Mucosa of stomach (tissue), 1 donor: ENCODE measurements around the gene MAST4.

ENCODE experiments used
- H3K27me3 ChIP-seq: one replicate; pipeline ENCODE4 v1.7.0; 2013; ENCODE audit warnings: mild to moderate bottlenecking, low read length; ENCODE audit not compliant: control insufficient read depth, insufficient read depth
- H3K36me3 ChIP-seq: one replicate; pipeline ENCODE4 v1.7.0; 2013; ENCODE audit warnings: low read length; ENCODE audit not compliant: control insufficient read depth, insufficient read depth
- H3K4me1 ChIP-seq: one replicate; pipeline ENCODE4 v1.7.0; 2013; ENCODE audit warnings: mild to moderate bottlenecking, low read length; ENCODE audit not compliant: control insufficient read depth, insufficient read depth
- H3K4me3 ChIP-seq: one replicate; pipeline ENCODE4 v1.7.0; 2013; ENCODE audit warnings: low read length
- H3K9ac ChIP-seq: one replicate; pipeline ENCODE4 v1.7.0; 2013; ENCODE audit warnings: mild to moderate bottlenecking, low read length, moderate library complexity
- H3K9me3 ChIP-seq: one replicate; pipeline ENCODE4 v1.7.0; 2013; ENCODE audit warnings: mild to moderate bottlenecking, low read length, moderate library complexity; ENCODE audit not compliant: control insufficient read depth
- donor health status: Pancreatic carcinoma.

MAST4 gene

GRCh38 chr5:67147760-67148159 lies 551.6 kb downstream of the MAST4 start:
- Histone ChIP-seq H3K36me3 (peaks cover 7% of the 10 kb centered on the region), H3K9ac (no peak overlapping the region), H3K27me3 (no peaks in the 10 kb centered on the region), H3K4me1 (no peaks in the 10 kb centered on the region), H3K9me3 (no peaks in the 10 kb centered on the region), H3K4me3 (no peak overlapping the region)

GRCh38 chr5:67149057-67149950 lies 553.1 kb downstream of the MAST4 start:
- Histone ChIP-seq H3K4me3 (no peak overlapping the region), H3K4me1 (no peaks in the 10 kb centered on the region), H3K9ac (no peak overlapping the region), H3K36me3 (peaks cover 7% of the 10 kb centered on the region), H3K27me3 (no peaks in the 10 kb centered on the region), H3K9me3 (no peaks in the 10 kb centered on the region)

- no peaks in the 10 kb centered on the region for H3K27me3 ChIP-seq
- peaks cover 7% of the 10 kb centered on the region for H3K36me3 ChIP-seq
- H3K9me3 ChIP-seq: no peaks in the 10 kb centered on the region
- no peaks in the 10 kb centered on the region for H3K4me1 ChIP-seq
- no peak overlapping the region for H3K4me3 ChIP-seq
- no peak overlapping the region for H3K9ac ChIP-seq
These were observed 553.8 kb downstream of the MAST4 start for GRCh38 chr5:67149951-67150523.

GRCh38 chr5:67152400-67152799 lies 556.2 kb downstream of the MAST4 start:
- H3K36me3 ChIP-seq: peaks cover 7% of the 10 kb centered on the region
- H3K4me3 ChIP-seq: no peak overlapping the region
- no peak overlapping the region for H3K9ac ChIP-seq

GRCh38 chr5:67153292-67153691 lies 557.1 kb downstream of the MAST4 start:
- Histone ChIP-seq H3K9me3 (no peaks in the 10 kb centered on the region), H3K27me3 (no peaks in the 10 kb centered on the region), H3K9ac (no peak overlapping the region), H3K4me3 (no peak overlapping the region), H3K36me3 (peaks cover 7% of the 10 kb centered on the region), H3K4me1 (no peaks in the 10 kb centered on the region)

More at GRCh38 chr5:67152400-67152799, 556.2 kb downstream of the MAST4 start:
- H3K4me1 ChIP-seq: no peaks in the 10 kb centered on the region
- H3K27me3 ChIP-seq: no peaks in the 10 kb centered on the region
- H3K9me3 ChIP-seq: no peaks in the 10 kb centered on the region

- H3K36me3 ChIP-seq: peaks cover 7% of the 10 kb centered on the region
These were observed 558.5 kb downstream of the MAST4 start for GRCh38 chr5:67154556-67155206.

GRCh38 chr5:67156976-67157583 lies 560.9 kb downstream of the MAST4 start:
- peaks cover 12% of the 10 kb centered on the region for H3K4me1 ChIP-seq
- H3K27me3 ChIP-seq: no peaks in the 10 kb centered on the region
- H3K9ac ChIP-seq: no peak overlapping the region
- no peaks in the 10 kb centered on the region for H3K36me3 ChIP-seq
- H3K4me3 ChIP-seq: no peak overlapping the region
- no peaks in the 10 kb centered on the region for H3K9me3 ChIP-seq

More at GRCh38 chr5:67154556-67155206, 558.5 kb downstream of the MAST4 start:
- Histone ChIP-seq H3K4me1 (peaks cover 4% of the 10 kb centered on the region), H3K9me3 (no peaks in the 10 kb centered on the region), H3K27me3 (no peaks in the 10 kb centered on the region), H3K9ac (no peak overlapping the region), H3K4me3 (no peak overlapping the region)

- Histone ChIP-seq H3K27me3 (no peaks in the 10 kb centered on the region), H3K9ac (no peak overlapping the region), H3K9me3 (no peaks in the 10 kb centered on the region), H3K4me1 (peaks cover 14% of the 10 kb centered on the region), H3K4me3 (no peak overlapping the region), H3K36me3 (no peaks in the 10 kb centered on the region)
These were observed 564.1 kb downstream of the MAST4 start for GRCh38 chr5:67160272-67160671.

- Histone ChIP-seq H3K9ac (no peak overlapping the region), H3K36me3 (no peaks in the 10 kb centered on the region), H3K4me1 (peaks cover 22% of the 10 kb centered on the region), H3K9me3 (no peaks in the 10 kb centered on the region), H3K4me3 (no peak overlapping the region), H3K27me3 (no peaks in the 10 kb centered on the region)
These were observed 564.8 kb downstream of the MAST4 start for GRCh38 chr5:67160985-67161384.

GRCh38 chr5:67161767-67162166 lies 565.6 kb downstream of the MAST4 start:
- Histone ChIP-seq H3K9me3 (no peaks in the 10 kb centered on the region), H3K4me1 (peaks cover 29% of the 10 kb centered on the region), H3K36me3 (no peaks in the 10 kb centered on the region), H3K27me3 (no peaks in the 10 kb centered on the region), H3K9ac (no peak overlapping the region), H3K4me3 (no peak overlapping the region)

- peaks cover 36% of the 10 kb centered on the region for H3K4me1 ChIP-seq
- H3K9me3 ChIP-seq: no peaks in the 10 kb centered on the region
- no peaks in the 10 kb centered on the region for H3K27me3 ChIP-seq
- no peak overlapping the region for H3K4me3 ChIP-seq
- no peaks in the 10 kb centered on the region for H3K36me3 ChIP-seq
- H3K9ac ChIP-seq: no peak overlapping the region
These were observed 567.1 kb downstream of the MAST4 start for GRCh38 chr5:67163231-67163756.
